Liver (tissue), 9 donors: ENCODE results near the gene SIRT5. TPM values are rescaled to one million over a fixed set of nuclear protein-coding genes. Genes with fewer than 3 reads are reported as not detected.

Experiments
- DNase-seq: peaks from one replicate; pipeline ENCODE4 v3.0.0-alpha.2; 2017; ENCODE audit warnings: low spot score
- H3K27ac ChIP-seq, 2 donors: one replicate each; pipeline ENCODE4 v1.7.0; 2013; ENCODE audit warnings: inconsistent platforms in 2 of 2, low read length in 2 of 2, control low read depth in 1 of 2, low read depth in 1 of 2, mild to moderate bottlenecking in 1 of 2
- H3K27me3 ChIP-seq, 4 donors: one replicate each; pipeline versions ENCODE4 v1.6.1 to v1.7.0; 2013; ENCODE audit warnings: low read length in 3 of 4, inconsistent platforms in 1 of 4, mild to moderate bottlenecking in 1 of 4, moderate library complexity in 1 of 4; ENCODE audit not compliant: control insufficient read depth in 4 of 4, insufficient read depth in 4 of 4
- H3K36me3 ChIP-seq, 4 donors: one replicate each; pipeline versions ENCODE4 v1.6.1 to v1.7.0; 2013; ENCODE audit warnings: low read length in 3 of 4, mild to moderate bottlenecking in 3 of 4, low read depth in 1 of 4, moderate library complexity in 1 of 4; ENCODE audit not compliant: control insufficient read depth in 4 of 4, insufficient read depth in 3 of 4
- H3K4me1 ChIP-seq, 4 donors: one replicate each; pipeline versions ENCODE4 v1.6.1 to v1.7.0; 2013; ENCODE audit warnings: low read length in 3 of 4, mild to moderate bottlenecking in 3 of 4, moderate library complexity in 1 of 4; ENCODE audit not compliant: control insufficient read depth in 4 of 4, insufficient read depth in 4 of 4
- H3K4me3 ChIP-seq, 3 donors: one replicate each; pipeline versions ENCODE4 v1.6.1 to v1.7.0; 2013; ENCODE audit warnings: low read length in 3 of 3, control low read depth in 1 of 3, low read depth in 1 of 3, mild to moderate bottlenecking in 1 of 3
- H3K9ac ChIP-seq, 2 donors: one replicate each; pipeline ENCODE4 v1.7.0; 2013; ENCODE audit warnings: low read length in 2 of 2, mild to moderate bottlenecking in 2 of 2, moderate library complexity in 2 of 2, control low read depth in 1 of 2, low read depth in 1 of 2
- H3K9me3 ChIP-seq, 4 donors: one replicate each; pipeline versions ENCODE4 v1.6.1 to v1.7.0; 2013; ENCODE audit warnings: low read length in 3 of 4; ENCODE audit not compliant: control insufficient read depth in 4 of 4
- ATF3 ChIP-seq: IDR thresholded peaks from 2 replicates; pipeline ENCODE4 v1.6.1; 2016; ENCODE audit warnings: antibody characterized with exemption
- CTCF ChIP-seq: fragments of 150-350 bp; IDR thresholded peaks from 2 replicates; pipeline ENCODE4 v1.5.1; 2017; ENCODE audit warnings: improper control_type of control experiment, low read depth, low read length; ENCODE audit not compliant: missing input control
- EGR1 ChIP-seq, 2 donors: IDR thresholded peaks; 2 replicates each; pipeline ENCODE4 v1.6.1; 2016 to 2018; ENCODE audit warnings: antibody characterized with exemption in 2 of 2, low read depth in 2 of 2
- FOXA1 ChIP-seq: IDR thresholded peaks from 2 replicates; pipeline ENCODE4 v1.6.1; 2016; ENCODE audit warnings: antibody characterized with exemption
- FOXA2 ChIP-seq: IDR thresholded peaks from 2 replicates; pipeline ENCODE4 v1.6.1; 2016; ENCODE audit warnings: antibody characterized with exemption
- GABPA ChIP-seq, 2 donors: IDR thresholded peaks in 1 of 2; conservative IDR thresholded peaks in 1 of 2; 2 replicates each; pipeline ENCODE4 v1.6.1; 2016; ENCODE audit warnings: antibody characterized with exemption in 2 of 2, mild to moderate bottlenecking in 1 of 2, moderate library complexity in 1 of 2
- HNF4A ChIP-seq, 2 donors: conservative IDR thresholded peaks; 2 replicates each; pipeline ENCODE4 v1.6.1; 2016; ENCODE audit warnings: antibody characterized with exemption in 2 of 2, mild to moderate bottlenecking in 2 of 2
- HNF4G ChIP-seq: IDR thresholded peaks from 2 replicates; pipeline ENCODE4 v1.6.1; 2016; ENCODE audit warnings: antibody characterized with exemption
- JUND ChIP-seq, 2 donors: IDR thresholded peaks; 2 replicates each; pipeline ENCODE4 v1.6.1; 2016; ENCODE audit warnings: antibody characterized with exemption in 2 of 2
- MAX ChIP-seq: IDR thresholded peaks from 2 replicates; pipeline ENCODE4 v1.6.1; 2016; ENCODE audit warnings: antibody characterized with exemption
- NR2F2 ChIP-seq: IDR thresholded peaks from 2 replicates; pipeline ENCODE4 v1.6.1; 2016; ENCODE audit warnings: antibody characterized with exemption
- RAD21 ChIP-seq, 2 donors: IDR thresholded peaks; 2 replicates each; pipeline ENCODE4 v1.6.1; 2016; ENCODE audit warnings: antibody characterized with exemption in 2 of 2, mild to moderate bottlenecking in 2 of 2
- REST ChIP-seq: IDR thresholded peaks from 2 replicates; pipeline ENCODE4 v1.6.1; 2016; ENCODE audit warnings: antibody characterized with exemption, mild to moderate bottlenecking
- RXRA ChIP-seq, 2 donors: IDR thresholded peaks; 2 replicates each; pipeline ENCODE4 v1.6.1; 2017 to 2018; ENCODE audit warnings: antibody characterized with exemption in 2 of 2, mild to moderate bottlenecking in 1 of 2
- SP1 ChIP-seq: IDR thresholded peaks from 2 replicates; pipeline ENCODE4 v1.6.1; 2018; ENCODE audit warnings: antibody characterized with exemption, mild to moderate bottlenecking
- TAF1 ChIP-seq: conservative IDR thresholded peaks from 2 replicates; pipeline ENCODE4 v1.6.1; 2016; ENCODE audit warnings: antibody characterized with exemption, mild to moderate bottlenecking
- YY1 ChIP-seq: IDR thresholded peaks from 2 replicates; pipeline ENCODE4 v1.6.1; 2016; ENCODE audit warnings: antibody characterized with exemption, mild to moderate bottlenecking
- ZBTB33 ChIP-seq: IDR thresholded peaks from 2 replicates; pipeline ENCODE4 v1.6.1; 2016; ENCODE audit warnings: antibody characterized with exemption
- WGBS: extraction: QIAGEN DNeasy Blood & Tissue Kit; methylation state at CpG from one replicate; pipeline ENCODE4 v1.1.7; 2013; 5-methylcytosine and 5-hydroxymethylcytosine counted together
- polyA plus RNA-seq, 2 donors: library from polyadenylated mRNA; stranded (reverse) in 1 of 2; unstranded in 1 of 2; fragments of 200-250 nt in 1 of 2; fragments of >200 nt in 1 of 2; fragmentation: Nextera tagmentation in 1 of 2; extraction: Ambion mirVana in 1 of 2; gene quantifications; one replicate each; pipeline versions ENCODE4 v1.2.1 to v1.2.3, GENCODE V29; 2013 to 2015
- total RNA-seq, 2 donors: library from RNA; depleted of rRNA; stranded (reverse); fragments of >200 nt; gene quantifications; one replicate each; pipeline ENCODE4 v1.2.3, GENCODE V29; 2014
- donor health status: healthy.
- donor health status: healthy.
- donor health status: healthy.
- donor health status: healthy.
- donor health status: healthy.

SIRT5 gene
- total and polyA plus RNA-seq, 4 donors = 7.5 to 12.6 (median 8.8) TPM

GRCh38 chr6:13558718-13559117, 15.7 kb upstream of the SIRT5 start:
- H3K4me3 ChIP-seq = no peak overlapping the region
- peak overlapping the region; percentile 85 to 95 for H3K27ac ChIP-seq
- no peak for DNase-seq
- no peak for TF ChIP-seq REST
- TF ChIP-seq TAF1 = no peak
- TF ChIP-seq HNF4G = no peak
- H3K4me1 ChIP-seq = peaks cover 10 to 51% (median 29%) of the 10 kb centered on the region in 4 donors
- H3K27me3 ChIP-seq = no peaks in the 10 kb centered on the region
- H3K9ac ChIP-seq = peak overlapping the region; percentile 43 to 57
- H3K36me3 ChIP-seq = no peaks in the 10 kb centered on the region
- WGBS = 41% methylated on average over 4 of the region's 4 CpGs
- H3K9me3 ChIP-seq = no peaks in the 10 kb centered on the region

GRCh38 chr6:13559251-13559650, 15.2 kb upstream of the SIRT5 start:
- H3K27me3 ChIP-seq = no peaks in the 10 kb centered on the region
- H3K4me3 ChIP-seq = no peak overlapping the region
- WGBS = 26% methylated on average over 3 of the region's 3 CpGs
- peaks cover 10 to 51% (median 29%) of the 10 kb centered on the region in 4 donors for H3K4me1 ChIP-seq
- H3K9me3 ChIP-seq = no peaks in the 10 kb centered on the region
- peak overlapping the region in 1 of 2 donors; percentile 57 for H3K9ac ChIP-seq
- peak; percentile 84 for TF ChIP-seq REST
- TF ChIP-seq HNF4G = peak; percentile 82
- TF ChIP-seq RAD21 (IDR thresholded peaks at IDR 0.05) = peak; percentile 58 to 64
- TF ChIP-seq EGR1 (IDR thresholded peaks at IDR 0.05; ENCODE audit: low read depth in 2 of 2) = peak in 1 of 2 donors; percentile 71
- TF ChIP-seq SP1 = peak; percentile 96
- peak; percentile 83 for TF ChIP-seq NR2F2
- TF ChIP-seq RXRA (IDR thresholded peaks at IDR 0.05) = peak; percentile 94 to 97
- TF ChIP-seq FOXA2 = peak; percentile 45
- peak; percentile 45 for TF ChIP-seq ATF3
- TF ChIP-seq YY1 = peak; percentile 95
- TF ChIP-seq TAF1 = peak; percentile 51
- TF ChIP-seq MAX = peak; percentile 81
- peak in 1 of 2 donors; percentile 43 for TF ChIP-seq GABPA (IDR thresholded peaks at IDR 0.05 in 1 of 2, conservative IDR thresholded peaks at IDR 0.05 in 1 of 2)
- peak; percentile 49 for TF ChIP-seq FOXA1
- peak; percentile 98 to 99 for TF ChIP-seq HNF4A (conservative IDR thresholded peaks at IDR 0.05)
- TF ChIP-seq JUND (IDR thresholded peaks at IDR 0.05) = peak; percentile 49 to 88
- TF ChIP-seq CTCF = no peak
- TF ChIP-seq ZBTB33 = peak; percentile 82
- no peaks in the 10 kb centered on the region for H3K36me3 ChIP-seq
- peak overlapping the region; percentile 85 to 95 for H3K27ac ChIP-seq
- DNase-seq = no peak
